PFSK-1 (cell line): Measurements from ENCODE around the gene GIPC1.

Source experiments
- POLR2AphosphoS5 ChIP-seq: IDR thresholded peaks from 2 replicates; pipeline ENCODE4 v1.6.1; 2012; ENCODE audit warnings: low read depth, mild to moderate bottlenecking, control low read depth, low read length, moderate library complexity
- SIN3A ChIP-seq: IDR thresholded peaks from 2 replicates; pipeline ENCODE4 v1.6.1; 2012; ENCODE audit warnings: mild to moderate bottlenecking, low read length, moderate library complexity, borderline replicate concordance; ENCODE audit not compliant: insufficient read depth
- TAF1 ChIP-seq: IDR thresholded peaks from 2 replicates; pipeline ENCODE4 v1.6.1; 2012; ENCODE audit warnings: low read length, control low read depth, borderline replicate concordance; ENCODE audit not compliant: insufficient read depth
- TF ChIP-seq, protein P1 (sequence below), 2 experiments: IDR thresholded peaks; 2 replicates each; pipeline versions ENCODE4 v1.6.1 to v1.8.0; 2011 to 2012; ENCODE audit warnings: low read depth in 2 of 2, low read length in 2 of 2, control low read depth in 1 of 2, inconsistent platforms in 1 of 2, mild to moderate bottlenecking in 1 of 2, moderate library complexity in 1 of 2; ENCODE audit not compliant: insufficient read depth in 1 of 2

DNA sequence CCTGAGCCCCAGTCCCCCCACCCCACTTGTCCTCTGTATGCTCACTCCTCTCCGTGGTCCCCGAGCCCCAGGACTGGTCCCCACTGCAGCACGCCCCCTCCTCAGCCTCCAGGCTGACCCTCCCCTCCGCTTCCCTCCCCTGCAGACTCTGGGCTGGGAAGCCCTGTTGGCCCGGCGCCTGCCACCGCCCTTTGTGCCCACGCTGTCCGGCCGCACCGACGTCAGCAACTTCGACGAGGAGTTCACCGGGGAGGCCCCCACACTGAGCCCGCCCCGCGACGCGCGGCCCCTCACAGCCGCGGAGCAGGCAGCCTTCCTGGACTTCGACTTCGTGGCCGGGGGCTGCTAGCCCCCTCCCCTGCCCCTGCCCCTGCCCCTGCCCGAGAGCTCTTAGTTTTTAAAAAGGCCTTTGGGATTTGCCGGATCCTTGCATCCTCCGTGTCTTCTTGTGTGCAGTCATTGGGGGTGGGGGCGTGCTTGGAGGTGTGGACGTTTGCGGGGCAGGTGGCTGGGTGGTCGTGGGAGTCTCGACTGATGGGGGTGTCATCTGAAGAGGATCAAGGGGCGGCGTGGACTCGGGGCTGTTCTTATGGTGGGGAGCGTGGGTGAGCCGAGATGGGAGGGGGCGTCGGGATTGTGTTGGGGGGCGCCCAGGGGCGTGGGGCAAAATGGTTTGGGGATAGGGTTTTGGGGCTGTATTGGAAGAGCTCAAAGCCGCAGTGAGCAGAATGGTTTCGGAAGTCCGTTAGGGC, 24.3 kb downstream of the GIPC1 start:
- TF ChIP-seq SIN3A (no peak), POLR2AphosphoS5 (no peak), TAF1 (no peak)
- TF ChIP-seq, protein P1, sequence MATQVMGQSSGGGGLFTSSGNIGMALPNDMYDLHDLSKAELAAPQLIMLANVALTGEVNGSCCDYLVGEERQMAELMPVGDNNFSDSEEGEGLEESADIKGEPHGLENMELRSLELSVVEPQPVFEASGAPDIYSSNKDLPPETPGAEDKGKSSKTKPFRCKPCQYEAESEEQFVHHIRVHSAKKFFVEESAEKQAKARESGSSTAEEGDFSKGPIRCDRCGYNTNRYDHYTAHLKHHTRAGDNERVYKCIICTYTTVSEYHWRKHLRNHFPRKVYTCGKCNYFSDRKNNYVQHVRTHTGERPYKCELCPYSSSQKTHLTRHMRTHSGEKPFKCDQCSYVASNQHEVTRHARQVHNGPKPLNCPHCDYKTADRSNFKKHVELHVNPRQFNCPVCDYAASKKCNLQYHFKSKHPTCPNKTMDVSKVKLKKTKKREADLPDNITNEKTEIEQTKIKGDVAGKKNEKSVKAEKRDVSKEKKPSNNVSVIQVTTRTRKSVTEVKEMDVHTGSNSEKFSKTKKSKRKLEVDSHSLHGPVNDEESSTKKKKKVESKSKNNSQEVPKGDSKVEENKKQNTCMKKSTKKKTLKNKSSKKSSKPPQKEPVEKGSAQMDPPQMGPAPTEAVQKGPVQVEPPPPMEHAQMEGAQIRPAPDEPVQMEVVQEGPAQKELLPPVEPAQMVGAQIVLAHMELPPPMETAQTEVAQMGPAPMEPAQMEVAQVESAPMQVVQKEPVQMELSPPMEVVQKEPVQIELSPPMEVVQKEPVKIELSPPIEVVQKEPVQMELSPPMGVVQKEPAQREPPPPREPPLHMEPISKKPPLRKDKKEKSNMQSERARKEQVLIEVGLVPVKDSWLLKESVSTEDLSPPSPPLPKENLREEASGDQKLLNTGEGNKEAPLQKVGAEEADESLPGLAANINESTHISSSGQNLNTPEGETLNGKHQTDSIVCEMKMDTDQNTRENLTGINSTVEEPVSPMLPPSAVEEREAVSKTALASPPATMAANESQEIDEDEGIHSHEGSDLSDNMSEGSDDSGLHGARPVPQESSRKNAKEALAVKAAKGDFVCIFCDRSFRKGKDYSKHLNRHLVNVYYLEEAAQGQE (IDR thresholded peaks at IDR 0.05; ENCODE audit: insufficient read depth in 1 of 2, low read depth in 2 of 2, low read length in 2 of 2): no peak
